Lung (tissue), 12 donors: ENCODE data around the gene MEF2C. TPM values are rescaled to one million over a fixed set of nuclear protein-coding genes. Genes with fewer than 3 reads are reported as not detected.

Source experiments
- ATAC-seq: fragments of 200-7000 bp; cut with Tn5 transposase; one replicate; pipeline ENCODE4 v1.9.1; 2020; ENCODE audit warnings: moderate number of reproducible peaks; ENCODE audit not compliant: insufficient read depth, low FRiP score
- DNase-seq, 3 donors: peaks; one replicate each; pipeline ENCODE4 v3.0.0-alpha.2; 2013 to 2017
- H3K27ac ChIP-seq, 2 donors: one replicate each; pipeline ENCODE4 v1.5.1; 2013; ENCODE audit warnings: mild to moderate bottlenecking in 2 of 2, moderate library complexity in 2 of 2, control low read depth in 1 of 2, inconsistent platforms in 1 of 2, low read depth in 1 of 2, low read length in 1 of 2
- H3K27me3 ChIP-seq, 3 donors: one replicate each; pipeline ENCODE4 v1.5.1; 2013; ENCODE audit warnings: low read length in 2 of 3; ENCODE audit not compliant: control insufficient read depth in 3 of 3, insufficient read depth in 3 of 3
- H3K36me3 ChIP-seq, 4 donors: one replicate each; pipeline ENCODE4 v1.5.1; 2013; ENCODE audit warnings: low read length in 4 of 4, mild to moderate bottlenecking in 1 of 4, moderate library complexity in 1 of 4; ENCODE audit not compliant: control insufficient read depth in 4 of 4, insufficient read depth in 4 of 4
- H3K4me1 ChIP-seq, 5 donors: one replicate each; pipeline ENCODE4 v1.5.1; 2013; ENCODE audit warnings: low read length in 5 of 5, mild to moderate bottlenecking in 2 of 5, moderate library complexity in 1 of 5; ENCODE audit not compliant: control insufficient read depth in 5 of 5, insufficient read depth in 5 of 5
- H3K4me3 ChIP-seq: one replicate; pipeline ENCODE4 v1.5.1; 2013; ENCODE audit warnings: mild to moderate bottlenecking, control low read depth, moderate library complexity
- H3K9ac ChIP-seq, 2 donors: one replicate each; pipeline ENCODE4 v1.5.1; 2013; ENCODE audit warnings: low read length in 2 of 2, control low read depth in 1 of 2; ENCODE audit not compliant: insufficient read depth in 1 of 2
- H3K9me3 ChIP-seq, 4 donors: one replicate each; pipeline ENCODE4 v1.5.1; 2013; ENCODE audit warnings: low read length in 3 of 4, mild to moderate bottlenecking in 1 of 4, moderate library complexity in 1 of 4; ENCODE audit not compliant: control insufficient read depth in 4 of 4, insufficient read depth in 3 of 4
- WGBS, 2 donors: extraction: QIAGEN DNeasy Blood & Tissue Kit; methylation state at CpG; one replicate each; pipeline ENCODE4 v1.1.7; 2013; 5-methylcytosine and 5-hydroxymethylcytosine counted together
- polyA plus RNA-seq, 2 donors: library from polyadenylated mRNA; stranded (reverse); fragments of 200-250 nt; gene quantifications; one replicate each; pipeline ENCODE4 v1.2.1, GENCODE V29; 2013
- total RNA-seq, 2 donors: library from RNA; depleted of rRNA in 1 of 2; stranded (reverse); fragments of >200 nt in 1 of 2; gene quantifications; one replicate each; pipeline ENCODE4 v1.2.1, GENCODE V29; 2014 to 2021
- TF ChIP-seq, protein P1 (sequence below): IDR thresholded peaks from 2 replicates; pipeline ENCODE4 v1.5.1; 2012; ENCODE audit warnings: mild to moderate bottlenecking; ENCODE audit errors: control extremely low read depth, extremely low read depth
- donor health status: control.
- donor health status: control.
- donor health status: Bipolar disorder and iron deficiency.
- donor health status: healthy.
- donor health status: DM: yes; HTN: yes; CAD: no.

The MEF2C gene
- total and polyA plus RNA-seq, 4 donors: 9.1 to 138 (median 28.8) TPM

DNA sequence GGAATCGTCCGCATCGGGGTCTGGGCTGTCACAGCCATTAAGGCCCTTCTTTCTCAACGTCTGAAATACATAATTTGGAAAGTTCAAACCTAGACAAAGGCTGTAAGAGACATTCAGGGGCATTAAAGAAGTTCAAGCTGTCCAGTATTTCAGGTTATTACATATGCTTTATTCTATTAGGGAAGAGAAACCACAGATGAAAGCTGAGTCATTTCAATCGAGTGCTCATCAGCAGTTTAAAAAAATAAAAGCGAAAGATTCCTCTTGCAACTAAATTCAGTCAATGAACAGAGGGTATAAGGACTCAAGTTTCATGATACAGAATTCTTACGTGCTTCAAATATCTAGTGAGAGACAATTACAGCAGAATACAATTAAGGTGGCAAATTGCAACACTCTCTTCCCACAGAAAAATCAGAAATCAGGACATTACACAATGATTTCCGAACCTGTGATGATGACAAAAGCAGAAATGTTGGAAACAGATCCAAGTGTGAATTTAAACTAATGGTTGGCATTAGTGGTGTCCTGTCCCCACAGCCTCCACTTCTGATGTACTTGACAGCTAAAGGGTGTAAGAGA, 121.6 kb downstream of the MEF2C start:
- WGBS, 2 donors: 60 to 70% methylated on average over 8 of the region's 8 CpGs
- no peak for ATAC-seq
- Histone ChIP-seq H3K9ac (no peak overlapping the region), H3K27ac (no peak overlapping the region), H3K36me3 (peaks cover 0 to 14% (median 3%) of the 10 kb centered on the region in 4 donors), H3K4me3 (no peak overlapping the region), H3K9me3 (no peaks in the 10 kb centered on the region), H3K27me3 (peaks cover 0 to 13% (median 0%) of the 10 kb centered on the region in 3 donors), H3K4me1 (peaks cover 0 to 7% (median 0%) of the 10 kb centered on the region in 5 donors)
- DNase-seq: no peak
- TF ChIP-seq, protein P1, sequence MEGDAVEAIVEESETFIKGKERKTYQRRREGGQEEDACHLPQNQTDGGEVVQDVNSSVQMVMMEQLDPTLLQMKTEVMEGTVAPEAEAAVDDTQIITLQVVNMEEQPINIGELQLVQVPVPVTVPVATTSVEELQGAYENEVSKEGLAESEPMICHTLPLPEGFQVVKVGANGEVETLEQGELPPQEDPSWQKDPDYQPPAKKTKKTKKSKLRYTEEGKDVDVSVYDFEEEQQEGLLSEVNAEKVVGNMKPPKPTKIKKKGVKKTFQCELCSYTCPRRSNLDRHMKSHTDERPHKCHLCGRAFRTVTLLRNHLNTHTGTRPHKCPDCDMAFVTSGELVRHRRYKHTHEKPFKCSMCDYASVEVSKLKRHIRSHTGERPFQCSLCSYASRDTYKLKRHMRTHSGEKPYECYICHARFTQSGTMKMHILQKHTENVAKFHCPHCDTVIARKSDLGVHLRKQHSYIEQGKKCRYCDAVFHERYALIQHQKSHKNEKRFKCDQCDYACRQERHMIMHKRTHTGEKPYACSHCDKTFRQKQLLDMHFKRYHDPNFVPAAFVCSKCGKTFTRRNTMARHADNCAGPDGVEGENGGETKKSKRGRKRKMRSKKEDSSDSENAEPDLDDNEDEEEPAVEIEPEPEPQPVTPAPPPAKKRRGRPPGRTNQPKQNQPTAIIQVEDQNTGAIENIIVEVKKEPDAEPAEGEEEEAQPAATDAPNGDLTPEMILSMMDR: no peak

DNA sequence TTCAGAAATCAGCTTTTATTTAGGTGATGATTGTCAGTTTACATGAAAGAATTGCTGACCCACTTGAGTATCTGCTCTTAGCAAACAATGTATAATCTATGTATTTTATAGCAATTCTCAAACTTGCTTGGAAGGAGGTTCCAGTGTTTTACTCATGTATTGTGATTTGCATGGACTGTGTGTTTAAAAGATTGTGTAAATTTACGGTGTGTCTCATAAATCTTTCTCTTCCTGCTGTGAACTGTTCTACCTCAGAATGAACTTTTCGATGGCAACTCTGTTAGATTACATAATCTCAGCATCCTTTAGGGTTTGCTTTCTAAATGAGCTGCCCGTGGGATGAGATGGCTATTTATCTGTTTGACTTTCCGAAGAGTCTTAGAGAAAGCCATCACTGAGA, 122.5 kb downstream of the MEF2C start:
- Histone ChIP-seq H3K9ac (no peak overlapping the region), H3K4me1 (peaks cover 0 to 4% (median 0%) of the 10 kb centered on the region in 5 donors), H3K27me3 (peaks cover 0 to 13% (median 0%) of the 10 kb centered on the region in 3 donors), H3K36me3 (peaks cover 0 to 14% (median 3%) of the 10 kb centered on the region in 4 donors), H3K4me3 (no peak overlapping the region), H3K27ac (no peak overlapping the region), H3K9me3 (no peaks in the 10 kb centered on the region)
- TF ChIP-seq, protein P1: no peak
- ATAC-seq (no peak), DNase-seq (no peak)
- WGBS, 2 donors: 32 to 51% methylated on average over 4 of the region's 4 CpGs

DNA sequence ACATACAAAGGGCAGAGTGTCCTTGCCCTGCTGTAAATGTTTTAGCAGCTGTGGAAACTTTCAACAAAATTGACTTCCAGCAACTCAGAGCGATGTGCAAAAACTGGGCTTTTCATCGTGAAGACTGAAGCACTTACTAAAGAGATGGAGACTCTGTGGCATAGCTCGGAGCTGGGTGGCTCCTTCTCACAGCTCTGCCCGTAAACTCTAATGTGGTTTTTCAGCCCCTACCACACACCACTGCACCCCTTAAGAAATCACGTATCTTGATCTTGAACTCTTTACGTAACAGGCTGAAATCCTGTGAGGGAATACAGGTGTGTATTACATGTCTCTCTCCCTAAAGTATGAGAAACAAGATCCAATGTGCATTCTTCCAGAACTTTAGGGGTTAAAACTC, 124.4 kb downstream of the MEF2C start:
- H3K9me3 ChIP-seq: no peaks in the 10 kb centered on the region
- no peak overlapping the region for H3K4me3 ChIP-seq
- TF ChIP-seq, protein P1: no peak
- DNase-seq (no peak), ATAC-seq (no peak)
- 86 to 88% methylated on average over 6 of the region's 6 CpGs for WGBS, 2 donors
- peaks cover 0 to 14% (median 2%) of the 10 kb centered on the region in 4 donors for H3K36me3 ChIP-seq
- H3K27ac ChIP-seq: no peak overlapping the region
- H3K27me3 ChIP-seq: peaks cover 0 to 13% (median 0%) of the 10 kb centered on the region in 3 donors
- H3K4me1 ChIP-seq: peaks cover 0 to 1% (median 0%) of the 10 kb centered on the region in 5 donors
- H3K9ac ChIP-seq: no peak overlapping the region
